Left lung (tissue), 14 donors: ENCODE data around the gene C5orf24. TPM values are rescaled to one million over a fixed set of nuclear protein-coding genes. Genes with fewer than 3 reads are reported as not detected.
A peak's percentile ranks its signal among the peaks of the same experiment; 100 is the strongest.

Experiments
- ATAC-seq: fragments of 200-7000 bp; cut with Tn5 transposase; one replicate; pipeline ENCODE4 v1.9.1; 2020; ENCODE audit warnings: moderate library complexity
- DNase-seq, 4 donors: peaks; one replicate each; pipeline ENCODE4 v3.0.0-alpha.2; 2013 to 2020
- H3K27ac ChIP-seq, 2 donors: fragments of 200-600 bp; sonication (generic) in 1 of 2; one replicate each; pipeline versions ENCODE4 v1.5.0 to v1.8.0; 2020 to 2021
- H3K27me3 ChIP-seq, 2 donors: fragments of 200-600 bp; sonication (generic) in 1 of 2; one replicate each; pipeline versions ENCODE4 v1.5.0 to v1.8.0; 2020 to 2021
- H3K36me3 ChIP-seq, 2 donors: fragments of 200-600 bp; sonication (generic) in 1 of 2; one replicate each; pipeline versions ENCODE4 v1.5.0 to v1.8.0; 2020 to 2021
- H3K4me1 ChIP-seq, 2 donors: fragments of 200-600 bp; one replicate each; pipeline ENCODE4 v1.8.0; 2021
- H3K4me3 ChIP-seq, 2 donors: fragments of 200-600 bp; sonication (generic) in 1 of 2; one replicate each; pipeline versions ENCODE4 v1.5.0 to v1.8.0; 2020 to 2021; ENCODE audit warnings: mild to moderate bottlenecking in 1 of 2
- H3K9me3 ChIP-seq, 2 donors: fragments of 200-600 bp; sonication (generic) in 1 of 2; one replicate each; pipeline versions ENCODE4 v1.5.0 to v1.8.0; 2020 to 2021
- CTCF ChIP-seq, 2 donors: fragments of 200-600 bp; sonication (generic) in 1 of 2; IDR thresholded peaks; one replicate each; pipeline versions ENCODE4 v1.5.0 to v1.8.0; 2021; ENCODE audit warnings: antibody characterized with exemption in 2 of 2
- intact Hi-C, 2 donors: fragments of 100-400 bp; cut with DNase I; formaldehyde crosslinking; loops; one replicate each; pipeline versions ENCODE4 v1.11.2 to v1.14.2; 2022
- long read RNA-seq, 12 donors: library from polyadenylated mRNA in 2 of 12; unstranded in 2 of 12; transcript quantifications; one replicate each; pipeline ENCODE4 v2.0.0 and lab custom pipeline, GENCODE V29; 2019 to 2026
- polyA plus RNA-seq, 6 donors: library from polyadenylated mRNA; unstranded; fragments of 120-200 nt; gene quantifications; one replicate each; pipeline ENCODE4 v1.2.1, GENCODE V29; 2013; ENCODE audit not compliant: insufficient read length in 6 of 6
- total RNA-seq, 2 donors: library from RNA; stranded (reverse); fragmentation: NEBNext Ultra II Directional; extraction: Animal tissue kit (Norgen Biotek cat#: 25700); gene quantifications; one replicate each; pipeline ENCODE4 v1.2.1, GENCODE V29; 2021
- donor health status: DM: no; HTN: yes; CAD: no.
- donor health status: DM: no; HTN: no; CAD: no.

The C5orf24 gene
- total RNA-seq = 10 to 100 TPM; 50.8 to 64.4 TPM
- polyA plus RNA-seq = 10 to 100 TPM; 73.3 to 86.3 (median 77.8) TPM
- long read RNA-seq, donor 1, full-length matches to known transcripts = 53 of 53 reads
- long read RNA-seq, donor 1, partial matches to known transcripts = 0 of 53 reads
- long read RNA-seq, donor 1, other reads (novel, unspliced or antisense) = 0 of 53 reads
- long read RNA-seq, donor 2, full-length matches to known transcripts = 38 of 38 reads
- long read RNA-seq, donor 2, partial matches to known transcripts = 0 of 38 reads
- long read RNA-seq, donor 2, other reads (novel, unspliced or antisense) = 0 of 38 reads
- long read RNA-seq, donor 3, full-length matches to known transcripts = 18 of 18 reads
- long read RNA-seq, donor 3, partial matches to known transcripts = 0 of 18 reads
- long read RNA-seq, donor 3, other reads (novel, unspliced or antisense) = 0 of 18 reads
- long read RNA-seq, donor 4, full-length matches to known transcripts = 57 of 58 reads
- long read RNA-seq, donor 4, partial matches to known transcripts = 0 of 58 reads
- long read RNA-seq, donor 4, other reads (novel, unspliced or antisense) = 1 of 58 reads
- long read RNA-seq, donor 5, full-length matches to known transcripts = 39 of 70 reads
- long read RNA-seq, donor 5, partial matches to known transcripts = 31 of 70 reads
- long read RNA-seq, donor 5, other reads (novel, unspliced or antisense) = 0 of 70 reads
- long read RNA-seq, donor 6, full-length matches to known transcripts = 27 of 27 reads
- long read RNA-seq, donor 6, partial matches to known transcripts = 0 of 27 reads
- long read RNA-seq, donor 6, other reads (novel, unspliced or antisense) = 0 of 27 reads
- long read RNA-seq, donor 7, full-length matches to known transcripts = 12 of 12 reads
- long read RNA-seq, donor 7, partial matches to known transcripts = 0 of 12 reads
- long read RNA-seq, donor 7, other reads (novel, unspliced or antisense) = 0 of 12 reads
- long read RNA-seq, donor 8, full-length matches to known transcripts = 24 of 24 reads
- long read RNA-seq, donor 8, partial matches to known transcripts = 0 of 24 reads
- long read RNA-seq, donor 8, other reads (novel, unspliced or antisense) = 0 of 24 reads
- long read RNA-seq, donor 9 = 0 reads
- long read RNA-seq, donor 10, full-length matches to known transcripts = 25 of 26 reads
- long read RNA-seq, donor 10, partial matches to known transcripts = 0 of 26 reads
- long read RNA-seq, donor 10, other reads (novel, unspliced or antisense) = 1 of 26 reads
- long read RNA-seq, donor 11, full-length matches to known transcripts = 44 of 44 reads
- long read RNA-seq, donor 11, partial matches to known transcripts = 0 of 44 reads
- long read RNA-seq, donor 11, other reads (novel, unspliced or antisense) = 0 of 44 reads
- long read RNA-seq, donor 12, full-length matches to known transcripts = 18 of 18 reads
- long read RNA-seq, donor 12, partial matches to known transcripts = 0 of 18 reads
- long read RNA-seq, donor 12, other reads (novel, unspliced or antisense) = 0 of 18 reads

DNA sequence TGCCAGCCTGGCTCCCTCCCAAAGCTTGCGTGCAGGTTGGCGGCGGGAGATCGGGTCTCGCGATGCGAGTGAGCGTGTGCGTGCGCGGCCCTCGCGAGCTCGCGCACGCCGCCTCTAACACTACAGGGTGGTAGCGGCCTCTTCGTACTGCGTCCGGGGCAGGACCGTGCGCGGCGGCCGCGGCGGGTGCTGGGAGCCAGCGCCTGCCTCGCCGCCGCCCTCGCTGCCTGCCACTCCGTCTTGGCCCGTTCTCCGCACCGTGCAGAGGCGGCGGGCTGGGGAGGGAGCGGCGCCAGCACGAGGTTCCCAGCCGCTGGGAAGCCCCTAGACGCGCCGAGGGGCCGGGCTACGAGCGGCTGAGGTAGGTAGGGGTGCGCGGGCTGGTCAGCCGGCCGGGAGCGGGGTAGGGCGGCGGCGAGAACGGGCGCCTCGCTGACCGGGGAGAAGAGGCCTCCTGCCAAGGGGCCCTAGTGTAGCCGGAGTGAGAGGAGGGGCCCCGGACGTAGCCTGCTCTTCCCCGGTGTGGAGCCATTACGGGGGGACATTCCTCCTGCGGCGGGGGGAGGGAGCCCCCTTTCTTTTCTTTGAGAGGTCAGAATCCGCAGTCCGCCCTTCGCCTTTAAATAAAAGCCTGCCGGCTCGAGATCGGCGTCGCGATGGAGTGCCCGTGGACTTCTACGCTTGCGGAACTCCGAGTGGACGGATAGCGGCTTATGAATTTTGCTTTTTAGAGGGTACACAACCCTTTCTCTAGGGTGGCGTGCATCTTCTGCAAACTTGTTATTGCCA is at the start of gene C5orf24:
Gene C5orf24, plus strand, starts transcription at position 117 of the 789 bp plus-strand sequence. CDS start 8,933 bp downstream, outside the sequence.
- ATAC-seq (peak; percentile 98), DNase-seq (peak; percentile 95 to 99 (median 96))
- Histone ChIP-seq H3K27ac (peak within 1 kb of the TSS; percentile 96 to 97), H3K4me3 (peak within 1 kb of the TSS; percentile 82 to 98), H3K27me3 (no peaks in the 10 kb centered on the region), H3K9me3 (no peaks in the 10 kb centered on the region), H3K36me3 (peaks cover 0 to 33% of the 10 kb centered on the region in 2 donors), H3K4me1 (peaks cover 12 to 46% of the 10 kb centered on the region in 2 donors)
- intact Hi-C loops = no loop called here
- TF ChIP-seq CTCF (IDR thresholded peaks at IDR 0.05) = no peak

DNA sequence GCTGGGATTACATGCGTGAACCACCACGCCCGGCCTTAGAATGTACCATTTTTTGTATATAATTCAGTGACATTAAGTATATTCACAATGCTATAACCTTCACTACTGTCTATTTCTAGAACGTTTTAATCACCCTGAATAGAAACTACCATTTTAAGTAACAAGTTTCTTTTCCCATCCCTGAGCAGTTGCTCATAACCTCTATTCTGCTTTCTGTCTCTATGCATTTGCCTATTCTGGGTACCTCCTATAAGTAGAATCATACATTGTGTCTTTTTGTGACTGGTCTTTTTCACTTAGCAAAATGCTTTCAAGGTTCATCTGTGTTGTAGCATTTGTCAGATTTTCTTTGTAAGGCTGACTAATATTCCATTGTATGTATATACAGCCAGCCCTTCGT is 47.3 kb upstream of the C5orf24 start:
- intact Hi-C loops = no loop called here
- TF ChIP-seq CTCF (IDR thresholded peaks at IDR 0.05) = no peak
- no peaks in the 10 kb centered on the region for H3K27me3 ChIP-seq
- peaks cover 0 to 97% of the 10 kb centered on the region in 2 donors for H3K36me3 ChIP-seq
- H3K27ac ChIP-seq = no peak overlapping the region
- no peak for DNase-seq
- no peak for ATAC-seq
- no peak overlapping the region for H3K4me3 ChIP-seq
- no peaks in the 10 kb centered on the region for H3K4me1 ChIP-seq
- no peaks in the 10 kb centered on the region for H3K9me3 ChIP-seq

GRCh38 chr5:134803821-134804220 is 41.9 kb upstream of the C5orf24 start:
- intact Hi-C loops = no loop called here
- no peaks in the 10 kb centered on the region for H3K4me1 ChIP-seq
- DNase-seq (no peak), ATAC-seq (no peak)
- peaks cover 0 to 77% of the 10 kb centered on the region in 2 donors for H3K36me3 ChIP-seq
- H3K27me3 ChIP-seq = no peaks in the 10 kb centered on the region
- no peak for TF ChIP-seq CTCF (IDR thresholded peaks at IDR 0.05)
- no peak overlapping the region for H3K4me3 ChIP-seq
- H3K9me3 ChIP-seq = no peaks in the 10 kb centered on the region
- no peak overlapping the region for H3K27ac ChIP-seq

DNA sequence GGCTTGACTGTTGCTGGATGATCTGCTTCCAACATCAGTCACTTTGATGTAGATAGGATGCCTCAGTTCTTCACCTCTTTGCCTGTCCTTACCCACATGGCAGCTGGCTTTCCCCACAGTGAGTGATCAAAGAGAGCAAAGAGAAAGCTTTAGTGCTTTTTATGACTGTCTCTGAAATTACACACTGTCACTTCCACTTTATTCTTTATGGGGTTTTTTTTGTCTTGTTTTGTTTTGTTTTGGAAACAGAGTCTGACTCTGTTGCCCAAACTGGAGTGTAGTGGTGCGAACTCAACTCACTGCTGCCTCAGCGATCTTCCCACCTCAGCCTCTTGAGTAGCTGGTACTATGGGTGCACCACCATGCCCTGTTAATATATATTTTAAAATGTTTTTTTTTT is 32.4 kb upstream of the C5orf24 start:
- Histone ChIP-seq H3K36me3 (peaks cover 0 to 94% of the 10 kb centered on the region in 2 donors), H3K27me3 (no peaks in the 10 kb centered on the region), H3K27ac (no peak overlapping the region), H3K4me3 (no peak overlapping the region), H3K9me3 (no peaks in the 10 kb centered on the region), H3K4me1 (peaks cover 0 to 9% of the 10 kb centered on the region in 2 donors)
- no peak for ATAC-seq
- no peak for DNase-seq
- intact Hi-C loops = no loop called here
- no peak for TF ChIP-seq CTCF (IDR thresholded peaks at IDR 0.05)
